Heart right ventricle (tissue), 16 donors: ENCODE results near the gene CD247. TPM values are rescaled to one million over a fixed set of nuclear protein-coding genes. Genes with fewer than 3 reads are reported as not detected.

Source experiments
- ATAC-seq, 8 donors: fragments of 200-7000 bp; cut with Tn5 transposase; one replicate each; pipeline ENCODE4 v1.9.1; 2020; ENCODE audit warnings: mild to moderate bottlenecking in 8 of 8, moderate library complexity in 8 of 8, moderate number of reproducible peaks in 1 of 8
- DNase-seq, 2 donors: peaks; one replicate each; pipeline ENCODE4 v3.0.0-alpha.2; 2020
- H3K27ac ChIP-seq, 10 donors: fragments of 200-600 bp; sonication (generic) in 2 of 10; one replicate each; pipeline versions ENCODE4 v1.5.0 to v1.8.0; 2020 to 2022; ENCODE audit warnings: mild to moderate bottlenecking in 3 of 10
- H3K27me3 ChIP-seq, 7 donors: fragments of 200-600 bp; one replicate each; pipeline ENCODE4 v1.8.0; 2021 to 2022; ENCODE audit warnings: mild to moderate bottlenecking in 2 of 7
- H3K36me3 ChIP-seq, 9 donors: fragments of 200-600 bp; sonication (generic) in 1 of 9; one replicate each; pipeline versions ENCODE4 v1.5.0 to v1.8.0; 2020 to 2022; ENCODE audit warnings: mild to moderate bottlenecking in 2 of 9
- H3K4me1 ChIP-seq, 9 donors: fragments of 200-600 bp; sonication (generic) in 1 of 9; one replicate each; pipeline versions ENCODE4 v1.5.0 to v1.8.0; 2020 to 2022; ENCODE audit warnings: mild to moderate bottlenecking in 4 of 9
- H3K4me3 ChIP-seq, 10 donors: fragments of 200-600 bp; sonication (generic) in 2 of 10; one replicate each; pipeline versions ENCODE4 v1.5.0 to v1.8.0; 2020 to 2022; ENCODE audit warnings: mild to moderate bottlenecking in 7 of 10, moderate library complexity in 2 of 10
- H3K9me3 ChIP-seq, 11 donors: fragments of 200-600 bp in 10 of 11; sonication (generic) in 2 of 11; one replicate each; pipeline versions ENCODE4 v1.5.0 to v1.8.0; 2013 to 2022; ENCODE audit warnings: mild to moderate bottlenecking in 2 of 11, control low read depth in 1 of 11, moderate library complexity in 1 of 11
- CTCF ChIP-seq, 9 donors: fragments of 200-600 bp; sonication (generic) in 2 of 9; IDR thresholded peaks; one replicate each; pipeline versions ENCODE4 v1.5.0 to v1.8.0; 2021 to 2022; ENCODE audit warnings: antibody characterized with exemption in 9 of 9, mild to moderate bottlenecking in 5 of 9, moderate library complexity in 1 of 9
- WGBS, 2 donors: extraction: QIAGEN DNeasy Blood & Tissue Kit; methylation state at CpG; one replicate each; pipeline ENCODE4 v1.1.7; 2013; ENCODE audit warnings: inconsistent platforms in 1 of 2; 5-methylcytosine and 5-hydroxymethylcytosine counted together
- intact Hi-C, 10 donors: fragments of 100-400 bp; cut with DNase I; formaldehyde crosslinking; loops; one replicate each; pipeline versions ENCODE4 v1.11.1 to v1.14.2; 2022
- polyA plus RNA-seq, 2 donors: library from polyadenylated mRNA; stranded (reverse); fragments of 200-250 nt; gene quantifications; one replicate each; pipeline ENCODE4 v1.2.3, GENCODE V29; 2013
- total RNA-seq, 10 donors: library from RNA; stranded (reverse); fragmentation: NEBNext Ultra II Directional in 3 of 10; extraction: Animal tissue kit (Norgen Biotek cat#: 25700) in 3 of 10; gene quantifications; one replicate each; pipeline versions ENCODE4 v1.2.1 to v1.2.4, GENCODE V29; 2021 to 2023
- donor health status: Arrhythmogenic right ventricular cardiomyopathy.
- donor health status: ischemic (EF 13 %, LVEDD 7.1; RV severe dilation, severe dysfunction).
- donor health status: healthy with polysubstance abuse.
- donor health status: DM: no; HTN: yes; CAD: no.
- donor health status: DM: no; HTN: no; CAD: no.
- donor health status: ischemic (EF 25% LVEDD 6.9; RV normal size, moderate dysfunction).
- donor health status: ischemic (EF 25% LVEDD 5.7; RV mildly dilated, moderate dysfunction).
- donor health status: healthy.
- donor health status: DM: yes; HTN: yes; CAD: no.
- donor health status: Ischemic cardiomyopathy.
- donor health status: ischemic (EF 35%, LVEDD 5.7; RV mildly dilated, moderate dysfunction).
- donor health status: nonischemic (EF 11% LVEDD 7.7; RV severe dilation, severe dysfunction).
- donor health status: DM: yes; HTN: yes; CAD: no.
- donor health status: PGD.
- donor health status: ischemic (EF 29% LVEDD 5.4; RV normal size, mild dysfunction).
- donor health status: nonischemic (EF 23%, LVEDD 6.1; RV moderate dilation, normal function).

The CD247 gene
- total and polyA plus RNA-seq, 12 donors: 0.31 to 6.5 (median 0.66) TPM; not detected in 1

- Histone ChIP-seq H3K36me3 (peaks cover 0 to 3% (median 0%) of the 10 kb centered on the region in 9 donors), H3K27ac (no peak overlapping the region), H3K27me3 (peaks cover 0 to 6% (median 0%) of the 10 kb centered on the region in 7 donors), H3K9me3 (no peaks in the 10 kb centered on the region), H3K4me3 (no peak overlapping the region), H3K4me1 (peaks cover 0 to 21% (median 8%) of the 10 kb centered on the region in 9 donors)
- no peak for ATAC-seq
- WGBS, 2 donors: 64 to 65% methylated on average over 2 of the region's 2 CpGs
- no peak for DNase-seq
- intact Hi-C loops: no loop called here
- no peak for TF ChIP-seq CTCF (IDR thresholded peaks at IDR 0.05)
Measured at GRCh38 chr1:167429612-167430011, 88.7 kb downstream of the CD247 start.

- peak in 4 of 8 donors; percentile 5 to 52 (median 30) for ATAC-seq
- no peaks in the 10 kb centered on the region for H3K27me3 ChIP-seq
- H3K27ac ChIP-seq: peak overlapping the region in 2 of 10 donors; percentile 2 to 28
- peaks cover 0 to 16% (median 0%) of the 10 kb centered on the region in 9 donors for H3K36me3 ChIP-seq
- H3K4me3 ChIP-seq: no peak overlapping the region
- intact Hi-C loops: no loop called here
- 36 to 43% methylated on average over 2 of the region's 2 CpGs for WGBS, 2 donors
- H3K9me3 ChIP-seq: no peaks in the 10 kb centered on the region
- TF ChIP-seq CTCF (IDR thresholded peaks at IDR 0.05): no peak
- H3K4me1 ChIP-seq: peaks cover 0 to 21% (median 8%) of the 10 kb centered on the region in 9 donors
- no peak for DNase-seq
Measured at GRCh38 chr1:167428395-167428794, 89.9 kb downstream of the CD247 start.

- intact Hi-C loops: no loop called here
- Histone ChIP-seq H3K27me3 (no peaks in the 10 kb centered on the region), H3K4me3 (no peak overlapping the region), H3K36me3 (peaks cover 0 to 19% (median 0%) of the 10 kb centered on the region in 9 donors), H3K27ac (peak overlapping the region in 2 of 10 donors; percentile 2 to 28), H3K4me1 (peaks cover 0 to 21% (median 8%) of the 10 kb centered on the region in 9 donors), H3K9me3 (no peaks in the 10 kb centered on the region)
- DNase-seq (no peak), ATAC-seq (no peak)
- 52 to 55% methylated on average over 5 of the region's 5 CpGs for WGBS, 2 donors
- TF ChIP-seq CTCF (IDR thresholded peaks at IDR 0.05): no peak
Measured at GRCh38 chr1:167427848-167428247, 90.5 kb downstream of the CD247 start.

GRCh38 chr1:167426716-167427115, 91.6 kb downstream of the CD247 start:
- DNase-seq (no peak), ATAC-seq (no peak)
- no peaks in the 10 kb centered on the region for H3K27me3 ChIP-seq
- no peaks in the 10 kb centered on the region for H3K9me3 ChIP-seq
- no peak overlapping the region for H3K4me3 ChIP-seq
- no peak for TF ChIP-seq CTCF (IDR thresholded peaks at IDR 0.05)
- intact Hi-C loops: no loop called here
- peaks cover 0 to 24% (median 0%) of the 10 kb centered on the region in 9 donors for H3K36me3 ChIP-seq
- H3K4me1 ChIP-seq: peaks cover 0 to 21% (median 8%) of the 10 kb centered on the region in 9 donors
- WGBS, 2 donors: 93% methylated on average over 4 of the region's 4 CpGs
- H3K27ac ChIP-seq: no peak overlapping the region
